Muscle of arm (tissue), 14 donors: ENCODE data around the gene MYG1. TPM values are rescaled to one million over a fixed set of nuclear protein-coding genes. Genes with fewer than 3 reads are reported as not detected.

Source experiments
- DNase-seq: peaks from one replicate; pipeline ENCODE4 v3.0.0-alpha.2; 2013
- long read RNA-seq, 11 donors: transcript quantifications; one replicate each; lab custom pipeline, GENCODE V29; 2026
- polyA plus RNA-seq, 12 donors: library from polyadenylated mRNA; unstranded; fragments of 120-200 nt; gene quantifications; one replicate each; pipeline ENCODE4 v1.2.1, GENCODE V29; 2013; ENCODE audit not compliant: insufficient read length in 12 of 12

Gene MYG1, protein sequence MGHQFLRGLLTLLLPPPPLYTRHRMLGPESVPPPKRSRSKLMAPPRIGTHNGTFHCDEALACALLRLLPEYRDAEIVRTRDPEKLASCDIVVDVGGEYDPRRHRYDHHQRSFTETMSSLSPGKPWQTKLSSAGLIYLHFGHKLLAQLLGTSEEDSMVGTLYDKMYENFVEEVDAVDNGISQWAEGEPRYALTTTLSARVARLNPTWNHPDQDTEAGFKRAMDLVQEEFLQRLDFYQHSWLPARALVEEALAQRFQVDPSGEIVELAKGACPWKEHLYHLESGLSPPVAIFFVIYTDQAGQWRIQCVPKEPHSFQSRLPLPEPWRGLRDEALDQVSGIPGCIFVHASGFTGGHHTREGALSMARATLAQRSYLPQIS
- polyA plus RNA-seq = 10 to 100 TPM in 11 of 12 donors, not detected in 1; 14.9 to 36.4 (median 32.3) TPM
- long read RNA-seq, donor 1, transcript C12orf10-201 (7 exons, 1,192 nt) = major isoform, 14 of 21 reads
- long read RNA-seq, donor 1, partial matches to known transcripts = 0 of 21 reads
- long read RNA-seq, donor 1, other reads (novel, unspliced or antisense) = 0 of 21 reads
- long read RNA-seq, donor 2, transcript C12orf10-201 (7 exons, 1,192 nt) = major isoform, 11 of 14 reads
- long read RNA-seq, donor 2, partial matches to known transcripts = 0 of 14 reads
- long read RNA-seq, donor 2, other reads (novel, unspliced or antisense) = 0 of 14 reads
- long read RNA-seq, donor 3, transcript C12orf10-201 (7 exons, 1,192 nt) = major isoform, 6 of 8 reads
- long read RNA-seq, donor 3, partial matches to known transcripts = 0 of 8 reads
- long read RNA-seq, donor 3, other reads (novel, unspliced or antisense) = 0 of 8 reads
- long read RNA-seq, donor 4, transcript C12orf10-201 (7 exons, 1,192 nt) = major isoform, 9 of 9 reads
- long read RNA-seq, donor 4, partial matches to known transcripts = 0 of 9 reads
- long read RNA-seq, donor 4, other reads (novel, unspliced or antisense) = 0 of 9 reads
- long read RNA-seq, donor 5 = 0 reads
- long read RNA-seq, donor 6, transcript C12orf10-201 (7 exons, 1,192 nt) = major isoform, 9 of 10 reads
- long read RNA-seq, donor 6, partial matches to known transcripts = 0 of 10 reads
- long read RNA-seq, donor 6, other reads (novel, unspliced or antisense) = 0 of 10 reads
- long read RNA-seq, donor 7, partial matches to known transcripts = 0 of 4 reads
- long read RNA-seq, donor 7, other reads (novel, unspliced or antisense) = 0 of 4 reads
- long read RNA-seq, donor 8, transcript C12orf10-201 (7 exons, 1,192 nt) = major isoform, 13 of 16 reads
- long read RNA-seq, donor 8, partial matches to known transcripts = 0 of 16 reads
- long read RNA-seq, donor 8, other reads (novel, unspliced or antisense) = 0 of 16 reads
- long read RNA-seq, donor 9, transcript C12orf10-201 (7 exons, 1,192 nt) = major isoform, 10 of 15 reads
- long read RNA-seq, donor 9, partial matches to known transcripts = 0 of 15 reads
- long read RNA-seq, donor 9, other reads (novel, unspliced or antisense) = 0 of 15 reads
- long read RNA-seq, donor 10, transcript C12orf10-201 (7 exons, 1,192 nt) = major isoform, 11 of 14 reads
- long read RNA-seq, donor 10, partial matches to known transcripts = 0 of 14 reads
- long read RNA-seq, donor 10, other reads (novel, unspliced or antisense) = 0 of 14 reads
- long read RNA-seq, donor 11, transcript C12orf10-201 (7 exons, 1,192 nt) = major isoform, 15 of 22 reads
- long read RNA-seq, donor 11, partial matches to known transcripts = 5 of 22 reads
- long read RNA-seq, donor 11, other reads (novel, unspliced or antisense) = 0 of 22 reads

DNA sequence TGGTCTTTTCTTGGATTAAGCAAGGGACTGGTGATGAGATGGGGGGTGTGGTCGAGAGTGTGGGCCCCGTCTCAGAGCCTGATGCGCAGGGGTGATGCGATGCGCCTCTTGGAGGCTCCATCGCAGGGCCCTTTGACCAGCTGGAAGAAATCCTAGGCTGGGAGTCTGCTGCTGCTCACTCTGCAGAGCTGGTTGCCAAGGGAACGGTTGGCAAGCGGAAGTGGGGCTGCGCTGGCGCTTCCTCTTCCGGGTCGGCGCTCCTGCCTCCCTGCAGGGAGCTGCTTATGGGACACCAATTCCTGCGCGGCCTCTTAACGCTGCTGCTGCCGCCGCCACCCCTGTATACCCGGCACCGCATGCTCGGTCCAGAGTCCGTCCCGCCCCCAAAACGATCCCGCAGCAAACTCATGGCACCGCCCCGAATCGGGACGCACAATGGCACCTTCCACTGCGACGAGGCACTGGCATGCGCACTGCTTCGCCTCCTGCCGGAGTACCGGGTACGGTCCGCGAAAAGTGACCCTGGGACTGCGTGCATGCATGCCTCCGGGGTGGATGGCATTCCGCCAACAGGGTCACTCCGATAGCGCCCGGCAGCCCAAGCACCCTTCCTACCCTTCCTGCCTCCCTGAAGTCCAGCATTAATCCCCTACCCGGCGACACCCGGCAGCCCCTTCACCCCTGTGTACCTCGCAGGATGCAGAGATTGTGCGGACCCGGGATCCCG lies at the start of gene MYG1:
TSS of gene MYG1 (plus strand) at position 242 of the 727 bp plus-strand sequence. CDS start at position 285, 43 bp downstream.
- DNase-seq = peak; percentile 88

- peak; percentile 74 for DNase-seq
Observed at GRCh38 chr12:53251477-53252348, 47.8 kb upstream of the MYG1 start.

- no peak for DNase-seq
Observed at GRCh38 chr12:53252349-53252916, 47.1 kb upstream of the MYG1 start.

GRCh38 chr12:53253298-53253697 lies 46.2 kb upstream of the MYG1 start:
- no peak for DNase-seq

DNA sequence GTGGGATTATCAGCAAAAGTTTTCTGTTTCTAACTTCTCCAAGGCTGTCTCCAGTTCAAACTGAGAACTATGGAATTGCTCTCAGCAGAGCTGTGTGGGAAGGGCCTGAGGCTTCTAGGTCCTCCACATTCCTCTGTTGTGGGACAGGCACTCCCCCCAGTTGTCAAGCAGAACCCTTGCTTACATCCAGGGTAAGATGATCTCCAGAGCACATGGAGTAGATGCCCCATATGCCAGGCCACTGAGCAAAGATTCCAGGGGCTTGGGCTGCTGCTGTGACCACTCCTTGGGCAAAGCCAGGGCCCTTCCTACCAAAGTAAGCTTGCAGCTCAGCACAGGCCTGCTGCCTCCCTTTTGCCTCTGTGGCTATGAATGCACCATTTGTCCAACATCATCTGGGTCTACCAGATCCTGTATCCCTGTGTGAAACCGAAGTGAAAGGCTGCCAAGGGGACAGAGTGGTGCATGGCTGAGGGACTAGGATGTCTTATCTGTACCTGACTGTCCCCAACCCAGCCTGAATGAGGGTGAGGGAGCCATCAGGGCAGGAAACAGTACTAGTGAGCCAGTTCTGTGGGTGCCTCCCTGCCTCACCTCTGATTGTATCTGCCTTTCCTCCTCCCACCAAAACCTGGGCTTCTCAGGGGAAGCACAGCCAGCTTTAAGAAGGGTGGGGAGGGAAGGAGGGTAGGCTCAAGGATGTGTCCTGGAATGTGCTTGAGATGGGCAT lies 44.5 kb upstream of the MYG1 start:
- no peak for DNase-seq

DNA sequence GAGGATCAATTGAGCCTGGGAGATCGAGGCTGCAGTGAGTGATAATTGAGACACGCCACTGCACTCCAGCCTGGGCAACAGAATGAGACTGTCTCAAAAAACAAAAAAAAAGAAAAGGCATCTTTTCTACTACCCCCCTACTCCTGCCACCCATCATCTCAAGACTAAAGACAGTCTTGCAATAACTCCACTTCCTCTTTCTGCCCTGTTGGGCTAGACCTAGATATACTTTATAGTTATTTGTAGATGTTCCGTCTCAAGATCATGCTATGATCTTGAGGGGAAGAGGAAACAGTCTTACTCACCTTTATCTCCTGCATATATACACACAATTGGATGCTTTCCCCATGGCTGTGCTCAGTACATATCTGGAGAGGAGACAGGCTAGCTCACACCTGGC lies 43.5 kb upstream of the MYG1 start:
- DNase-seq = no peak

- no peak for DNase-seq
Observed at GRCh38 chr12:53258541-53259539, 40.7 kb upstream of the MYG1 start.

- no peak for DNase-seq
Observed at GRCh38 chr12:53259891-53260290, 39.6 kb upstream of the MYG1 start.

DNA sequence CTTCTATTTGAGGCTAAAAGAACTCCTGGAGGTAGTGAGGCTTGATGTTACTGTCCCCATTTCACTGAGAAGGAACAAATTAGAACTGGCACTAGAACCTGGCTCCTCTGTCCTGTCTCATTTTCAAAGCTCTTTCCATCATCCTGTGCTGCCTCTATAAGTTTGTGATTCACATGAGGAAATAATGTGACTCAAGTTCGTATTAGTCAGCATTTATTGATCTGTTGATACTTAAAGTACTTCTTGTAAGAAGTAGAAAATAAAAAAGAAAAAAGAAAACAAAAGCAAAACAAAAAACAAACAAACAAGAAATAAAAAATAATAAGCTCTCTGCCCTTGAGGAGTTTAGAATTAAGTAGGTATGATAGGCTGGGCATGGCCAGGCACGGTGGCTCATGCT lies 33.7 kb upstream of the MYG1 start:
- DNase-seq = no peak

DNA sequence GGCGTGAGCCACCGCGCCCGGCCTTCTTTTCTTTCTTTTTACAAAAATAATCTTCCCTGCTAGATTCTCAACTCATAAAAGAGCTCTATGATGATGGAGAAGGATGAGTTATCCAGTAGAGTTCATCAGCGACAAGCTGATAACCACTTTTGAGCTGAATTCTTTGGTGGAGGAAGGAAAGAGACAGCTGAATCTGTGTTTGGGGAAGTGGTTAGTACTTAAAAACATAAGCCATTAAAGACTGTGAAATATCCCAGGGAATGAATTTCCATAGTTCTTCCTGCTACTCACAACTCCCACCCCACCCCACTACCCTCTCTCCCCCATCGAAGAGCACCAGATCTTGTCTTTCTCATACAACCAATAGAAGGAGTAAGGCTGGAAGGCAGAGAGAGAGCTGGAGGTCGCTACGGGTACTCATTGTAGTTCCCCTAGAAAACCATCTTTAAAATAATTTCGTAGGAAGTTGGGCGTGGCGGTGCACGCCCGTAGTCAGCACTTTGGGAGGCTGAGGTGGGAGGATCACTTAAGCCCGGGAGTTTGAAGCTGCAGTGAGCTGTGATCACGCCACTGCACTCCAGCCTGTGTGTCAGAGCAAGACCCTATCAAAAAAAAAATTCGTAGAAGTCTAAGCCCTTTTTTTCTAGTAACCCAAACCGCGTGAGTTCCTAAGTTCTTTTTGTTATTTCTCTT lies 32.0 kb upstream of the MYG1 start:
- no peak for DNase-seq

DNA sequence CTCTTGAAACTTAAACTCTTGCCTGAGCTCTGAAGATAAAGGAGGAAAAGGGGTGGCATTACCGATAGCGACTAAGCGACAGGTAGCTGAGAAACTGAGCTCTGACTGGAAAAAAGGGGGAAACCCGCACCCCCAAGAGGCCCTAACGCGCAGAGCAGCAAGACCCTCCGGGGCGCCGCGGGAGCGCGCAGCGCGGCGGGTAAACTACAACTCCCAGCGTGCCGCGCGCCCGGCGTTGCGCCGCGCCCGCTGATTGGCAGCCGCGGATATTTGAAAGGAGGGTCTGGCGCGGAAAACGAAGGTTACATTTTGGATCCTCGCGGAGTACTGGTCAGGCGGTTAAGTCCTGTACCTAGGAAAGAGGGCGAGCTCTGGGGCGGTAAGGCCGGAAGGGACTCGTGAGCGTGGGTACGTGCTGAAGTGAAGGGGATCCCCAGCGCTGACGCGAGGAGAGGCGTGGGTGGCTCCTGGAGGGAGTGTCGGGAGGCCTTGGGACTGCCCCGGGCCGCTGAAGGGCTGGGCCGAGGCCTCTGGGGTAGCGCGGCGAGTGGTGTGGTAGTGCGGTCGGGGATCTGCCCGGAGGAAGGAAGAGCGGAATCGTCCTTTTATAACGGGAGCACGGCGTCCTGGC lies 31.4 kb upstream of the MYG1 start, which contains the start of gene ESPL1:
TSS of gene ESPL1 (plus strand) at position 301 of the 631 bp plus-strand sequence. CDS start 468 bp downstream, outside the sequence.
- DNase-seq = peak; percentile 78

GRCh38 chr12:53268630-53269562 lies 30.6 kb upstream of the MYG1 start:
- no peak for DNase-seq

GRCh38 chr12:53274445-53274844 lies 25.1 kb upstream of the MYG1 start:
- DNase-seq = no peak

- DNase-seq = no peak
Observed at GRCh38 chr12:53276511-53276910, 23.0 kb upstream of the MYG1 start.
